Myocyte (in vitro differentiated cells): ENCODE data around the gene HSPA5. TPM values are rescaled to one million over a fixed set of nuclear protein-coding genes. Genes with fewer than 3 reads are reported as not detected.
A peak's percentile ranks its signal among the peaks of the same experiment; 100 is the strongest.
"Not testable (repeated sequence)": the region's sequence is repeated elsewhere in the genome, so short reads cannot be mapped to it uniquely, and the experiment has no call there.

Experiments
- DNase-seq: peaks from one replicate; pipeline ENCODE4 v3.0.0-alpha.2; 2012; ENCODE audit warnings: low read depth
- total RNA-seq: library from RNA; depleted of rRNA; stranded (reverse); fragments of >200 nt; gene quantifications from 2 replicates; pipeline ENCODE4 v1.2.3, GENCODE V29; 2014

HSPA5 gene
- total RNA-seq, 1 donor from 2014 or later = 142 TPM

GRCh38 chr9:125243792-125244260 is 2.7 kb upstream of the HSPA5 start:
- no peak for DNase-seq

GRCh38 chr9:125241863-125242739 is 958 bp upstream of the HSPA5 start:
- DNase-seq = no peak

GRCh38 chr9:125240649-125240999 is 519 bp downstream of the HSPA5 start:
- peak; percentile 38 for DNase-seq

GRCh38 chr9:125239631-125240597 is 1.2 kb downstream of the HSPA5 start:
- DNase-seq = no peak

- DNase-seq = no peak
Measured at GRCh38 chr9:125238915-125239446, 2.2 kb downstream of the HSPA5 start.

GRCh38 chr9:125238127-125238914 is 2.8 kb downstream of the HSPA5 start:
- no peak for DNase-seq

GRCh38 chr9:125236520-125237159 is 4.5 kb downstream of the HSPA5 start:
- not testable (repeated sequence) for DNase-seq

GRCh38 chr9:125235804-125236519 is 5.2 kb downstream of the HSPA5 start:
- DNase-seq = no peak

GRCh38 chr9:125234099-125234498 is 7.0 kb downstream of the HSPA5 start:
- not testable (repeated sequence) for DNase-seq

GRCh38 chr9:125233678-125234077 is 7.5 kb downstream of the HSPA5 start:
- DNase-seq = peak; percentile 93

- DNase-seq = no peak
Measured at GRCh38 chr9:125227761-125228160, 13.4 kb downstream of the HSPA5 start.

GRCh38 chr9:125224858-125225257 is 16.3 kb downstream of the HSPA5 start:
- not testable (repeated sequence) for DNase-seq

GRCh38 chr9:125218621-125219020 is 22.5 kb downstream of the HSPA5 start:
- no peak for DNase-seq

- DNase-seq = no peak
Measured at GRCh38 chr9:125214186-125214585, 27.0 kb downstream of the HSPA5 start.

GRCh38 chr9:125204477-125204876 is 36.7 kb downstream of the HSPA5 start:
- no peak for DNase-seq

- DNase-seq = peak; percentile 27
Measured at GRCh38 chr9:125202846-125203618, 38.1 kb downstream of the HSPA5 start.

- DNase-seq = peak; percentile 94
Measured at GRCh38 chr9:125200216-125201047, 40.7 kb downstream of the HSPA5 start, which contains the start of gene RABEPK. Gene RABEPK (plus strand): TSS chr9:125200542. CDS start chr9:125203014, 2,472 bp downstream.

- not testable (repeated sequence) for DNase-seq
Measured at GRCh38 chr9:125195591-125195990, 45.6 kb downstream of the HSPA5 start.
